Liver (tissue), 9 donors: Measurements from ENCODE around the gene SH3D21. TPM values are rescaled to one million over a fixed set of nuclear protein-coding genes. Genes with fewer than 3 reads are reported as not detected.

Source experiments
- DNase-seq: peaks from one replicate; pipeline ENCODE4 v3.0.0-alpha.2; 2017; ENCODE audit warnings: low spot score
- H3K27ac ChIP-seq, 2 donors: one replicate each; pipeline ENCODE4 v1.7.0; 2013; ENCODE audit warnings: inconsistent platforms in 2 of 2, low read length in 2 of 2, control low read depth in 1 of 2, low read depth in 1 of 2, mild to moderate bottlenecking in 1 of 2
- H3K27me3 ChIP-seq, 4 donors: one replicate each; pipeline versions ENCODE4 v1.6.1 to v1.7.0; 2013; ENCODE audit warnings: low read length in 3 of 4, inconsistent platforms in 1 of 4, mild to moderate bottlenecking in 1 of 4, moderate library complexity in 1 of 4; ENCODE audit not compliant: control insufficient read depth in 4 of 4, insufficient read depth in 4 of 4
- H3K36me3 ChIP-seq, 4 donors: one replicate each; pipeline versions ENCODE4 v1.6.1 to v1.7.0; 2013; ENCODE audit warnings: low read length in 3 of 4, mild to moderate bottlenecking in 3 of 4, low read depth in 1 of 4, moderate library complexity in 1 of 4; ENCODE audit not compliant: control insufficient read depth in 4 of 4, insufficient read depth in 3 of 4
- H3K4me1 ChIP-seq, 4 donors: one replicate each; pipeline versions ENCODE4 v1.6.1 to v1.7.0; 2013; ENCODE audit warnings: low read length in 3 of 4, mild to moderate bottlenecking in 3 of 4, moderate library complexity in 1 of 4; ENCODE audit not compliant: control insufficient read depth in 4 of 4, insufficient read depth in 4 of 4
- H3K4me3 ChIP-seq, 3 donors: one replicate each; pipeline versions ENCODE4 v1.6.1 to v1.7.0; 2013; ENCODE audit warnings: low read length in 3 of 3, control low read depth in 1 of 3, low read depth in 1 of 3, mild to moderate bottlenecking in 1 of 3
- H3K9ac ChIP-seq, 2 donors: one replicate each; pipeline ENCODE4 v1.7.0; 2013; ENCODE audit warnings: low read length in 2 of 2, mild to moderate bottlenecking in 2 of 2, moderate library complexity in 2 of 2, control low read depth in 1 of 2, low read depth in 1 of 2
- H3K9me3 ChIP-seq, 4 donors: one replicate each; pipeline versions ENCODE4 v1.6.1 to v1.7.0; 2013; ENCODE audit warnings: low read length in 3 of 4; ENCODE audit not compliant: control insufficient read depth in 4 of 4
- CTCF ChIP-seq: fragments of 150-350 bp; IDR thresholded peaks from 2 replicates; pipeline ENCODE4 v1.5.1; 2017; ENCODE audit warnings: improper control_type of control experiment, low read depth, low read length; ENCODE audit not compliant: missing input control
- EGR1 ChIP-seq, 2 donors: IDR thresholded peaks; 2 replicates each; pipeline ENCODE4 v1.6.1; 2016 to 2018; ENCODE audit warnings: antibody characterized with exemption in 2 of 2, low read depth in 2 of 2
- FOXA1 ChIP-seq: IDR thresholded peaks from 2 replicates; pipeline ENCODE4 v1.6.1; 2016; ENCODE audit warnings: antibody characterized with exemption
- FOXA2 ChIP-seq: IDR thresholded peaks from 2 replicates; pipeline ENCODE4 v1.6.1; 2016; ENCODE audit warnings: antibody characterized with exemption
- GABPA ChIP-seq, 2 donors: IDR thresholded peaks in 1 of 2; conservative IDR thresholded peaks in 1 of 2; 2 replicates each; pipeline ENCODE4 v1.6.1; 2016; ENCODE audit warnings: antibody characterized with exemption in 2 of 2, mild to moderate bottlenecking in 1 of 2, moderate library complexity in 1 of 2
- HNF4A ChIP-seq, 2 donors: conservative IDR thresholded peaks; 2 replicates each; pipeline ENCODE4 v1.6.1; 2016; ENCODE audit warnings: antibody characterized with exemption in 2 of 2, mild to moderate bottlenecking in 2 of 2
- HNF4G ChIP-seq: IDR thresholded peaks from 2 replicates; pipeline ENCODE4 v1.6.1; 2016; ENCODE audit warnings: antibody characterized with exemption
- MAX ChIP-seq: IDR thresholded peaks from 2 replicates; pipeline ENCODE4 v1.6.1; 2016; ENCODE audit warnings: antibody characterized with exemption
- NR2F2 ChIP-seq: IDR thresholded peaks from 2 replicates; pipeline ENCODE4 v1.6.1; 2016; ENCODE audit warnings: antibody characterized with exemption
- RAD21 ChIP-seq, 2 donors: IDR thresholded peaks; 2 replicates each; pipeline ENCODE4 v1.6.1; 2016; ENCODE audit warnings: antibody characterized with exemption in 2 of 2, mild to moderate bottlenecking in 2 of 2
- RXRA ChIP-seq, 2 donors: IDR thresholded peaks; 2 replicates each; pipeline ENCODE4 v1.6.1; 2017 to 2018; ENCODE audit warnings: antibody characterized with exemption in 2 of 2, mild to moderate bottlenecking in 1 of 2
- SP1 ChIP-seq: IDR thresholded peaks from 2 replicates; pipeline ENCODE4 v1.6.1; 2018; ENCODE audit warnings: antibody characterized with exemption, mild to moderate bottlenecking
- TAF1 ChIP-seq: conservative IDR thresholded peaks from 2 replicates; pipeline ENCODE4 v1.6.1; 2016; ENCODE audit warnings: antibody characterized with exemption, mild to moderate bottlenecking
- YY1 ChIP-seq: IDR thresholded peaks from 2 replicates; pipeline ENCODE4 v1.6.1; 2016; ENCODE audit warnings: antibody characterized with exemption, mild to moderate bottlenecking
- WGBS: extraction: QIAGEN DNeasy Blood & Tissue Kit; methylation state at CpG from one replicate; pipeline ENCODE4 v1.1.7; 2013; 5-methylcytosine and 5-hydroxymethylcytosine counted together
- polyA plus RNA-seq, 2 donors: library from polyadenylated mRNA; stranded (reverse) in 1 of 2; unstranded in 1 of 2; fragments of 200-250 nt in 1 of 2; fragments of >200 nt in 1 of 2; fragmentation: Nextera tagmentation in 1 of 2; extraction: Ambion mirVana in 1 of 2; gene quantifications; one replicate each; pipeline versions ENCODE4 v1.2.1 to v1.2.3, GENCODE V29; 2013 to 2015
- total RNA-seq, 2 donors: library from RNA; depleted of rRNA; stranded (reverse); fragments of >200 nt; gene quantifications; one replicate each; pipeline ENCODE4 v1.2.3, GENCODE V29; 2014
- donor health status: healthy.
- donor health status: healthy.
- donor health status: healthy.
- donor health status: healthy.
- donor health status: healthy.

SH3D21 gene
- total and polyA plus RNA-seq, 4 donors, result 0.29 to 1.0 (median 0.41) TPM

GRCh38 chr1:36297062-36297461 is 9.1 kb upstream of the SH3D21 start:
- no peaks in the 10 kb centered on the region for H3K4me1 ChIP-seq
- DNase-seq, result no peak
- no peak for TF ChIP-seq TAF1
- no peak for TF ChIP-seq SP1
- TF ChIP-seq HNF4G, result no peak
- H3K9me3 ChIP-seq, result no peaks in the 10 kb centered on the region
- WGBS, result 83% methylated on average over 2 of the region's 2 CpGs
- H3K9ac ChIP-seq, result no peak overlapping the region
- H3K27me3 ChIP-seq, result no peaks in the 10 kb centered on the region
- no peak overlapping the region for H3K4me3 ChIP-seq
- H3K27ac ChIP-seq, result no peak overlapping the region
- H3K36me3 ChIP-seq, result peaks cover 9 to 74% (median 57%) of the 10 kb centered on the region in 4 donors

DNA sequence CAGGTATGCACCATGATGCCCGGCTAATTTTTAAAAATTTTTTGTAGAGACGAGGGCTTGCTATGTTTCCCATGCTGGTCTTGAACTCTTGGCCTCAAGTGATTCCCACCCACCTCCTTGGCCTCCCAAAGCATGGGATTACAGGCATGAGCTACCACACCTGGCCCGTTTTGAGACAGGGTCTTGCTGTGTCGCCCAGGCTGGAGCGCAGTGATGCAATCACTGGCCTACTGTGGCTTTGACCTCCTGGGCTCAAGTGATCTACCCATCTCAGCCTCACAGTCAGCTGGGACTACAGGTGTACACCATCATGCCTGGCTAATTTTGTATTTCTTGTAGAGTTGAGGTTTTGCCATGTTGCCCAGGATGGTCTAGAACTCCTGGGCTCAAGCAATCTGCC is 7.5 kb upstream of the SH3D21 start:
- no peak for TF ChIP-seq HNF4G
- TF ChIP-seq GABPA (IDR thresholded peaks at IDR 0.05 in 1 of 2, conservative IDR thresholded peaks at IDR 0.05 in 1 of 2), result no peak
- TF ChIP-seq HNF4A (conservative IDR thresholded peaks at IDR 0.05), result no peak
- TF ChIP-seq CTCF, result no peak
- TF ChIP-seq MAX, result no peak
- TF ChIP-seq NR2F2, result no peak
- H3K27ac ChIP-seq, result no peak overlapping the region
- H3K4me3 ChIP-seq, result no peak overlapping the region

GRCh38 chr1:36300526-36300925 is 5.6 kb upstream of the SH3D21 start:
- no peak for DNase-seq
- WGBS, result 90% methylated on average over 1 of the region's 1 CpG
- Histone ChIP-seq H3K36me3 (peaks cover 18 to 69% (median 55%) of the 10 kb centered on the region in 4 donors), H3K4me3 (no peak overlapping the region), H3K9me3 (no peaks in the 10 kb centered on the region), H3K27ac (peak overlapping the region; percentile 61 to 75), H3K9ac (no peak overlapping the region), H3K4me1 (peaks cover 0 to 2% (median under 1%) of the 10 kb centered on the region in 4 donors), H3K27me3 (no peaks in the 10 kb centered on the region)
- TF ChIP-seq FOXA2 (no peak), EGR1 (IDR thresholded peaks at IDR 0.05; ENCODE audit: low read depth in 2 of 2) (no peak), RXRA (IDR thresholded peaks at IDR 0.05) (no peak), YY1 (no peak), GABPA (IDR thresholded peaks at IDR 0.05 in 1 of 2, conservative IDR thresholded peaks at IDR 0.05 in 1 of 2) (no peak), HNF4G (no peak), CTCF (no peak), RAD21 (IDR thresholded peaks at IDR 0.05) (no peak), HNF4A (conservative IDR thresholded peaks at IDR 0.05) (no peak), FOXA1 (no peak), NR2F2 (no peak), SP1 (no peak)

More for the DNA sequence above, 7.5 kb upstream of the SH3D21 start:
- no peak for DNase-seq
- H3K4me1 ChIP-seq, result no peaks in the 10 kb centered on the region
- H3K9ac ChIP-seq, result no peak overlapping the region
- no peaks in the 10 kb centered on the region for H3K9me3 ChIP-seq
- H3K36me3 ChIP-seq, result peaks cover 15 to 77% (median 61%) of the 10 kb centered on the region in 4 donors
- H3K27me3 ChIP-seq, result no peaks in the 10 kb centered on the region
- 93% methylated on average over 5 of the region's 5 CpGs for WGBS
